HG03442 (cell line): Measurements from ENCODE around the gene CHRNA4.

ENCODE experiments used
- ATAC-seq: cut with Tn5 transposase; IDR thresholded peaks from one replicate; pipeline ENCODE4 v1.9.1; 2021; ENCODE audit warnings: mild to moderate bottlenecking, moderate library complexity; ENCODE audit not compliant: unreplicated experiment

CHRNA4 gene

DNA sequence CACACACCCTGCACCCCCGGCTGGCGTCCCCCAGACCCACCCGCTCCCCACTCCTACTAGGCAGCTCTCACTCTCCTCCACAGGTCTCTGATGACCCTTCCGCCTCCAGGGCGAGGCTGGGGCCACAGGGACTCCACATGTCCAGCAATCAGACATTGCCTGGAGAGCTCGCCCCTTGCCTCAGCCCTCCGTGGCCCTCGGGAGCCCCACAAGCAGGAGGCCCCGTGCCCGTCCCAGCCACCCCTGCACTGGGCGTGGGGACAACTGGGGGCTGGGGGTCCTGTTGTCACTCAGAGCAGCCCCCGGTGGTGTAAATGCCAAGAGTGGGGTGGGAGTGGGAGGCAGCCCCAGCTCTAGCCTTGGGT, 66.6 kb downstream of the CHRNA4 start:
- ATAC-seq: no peak

DNA sequence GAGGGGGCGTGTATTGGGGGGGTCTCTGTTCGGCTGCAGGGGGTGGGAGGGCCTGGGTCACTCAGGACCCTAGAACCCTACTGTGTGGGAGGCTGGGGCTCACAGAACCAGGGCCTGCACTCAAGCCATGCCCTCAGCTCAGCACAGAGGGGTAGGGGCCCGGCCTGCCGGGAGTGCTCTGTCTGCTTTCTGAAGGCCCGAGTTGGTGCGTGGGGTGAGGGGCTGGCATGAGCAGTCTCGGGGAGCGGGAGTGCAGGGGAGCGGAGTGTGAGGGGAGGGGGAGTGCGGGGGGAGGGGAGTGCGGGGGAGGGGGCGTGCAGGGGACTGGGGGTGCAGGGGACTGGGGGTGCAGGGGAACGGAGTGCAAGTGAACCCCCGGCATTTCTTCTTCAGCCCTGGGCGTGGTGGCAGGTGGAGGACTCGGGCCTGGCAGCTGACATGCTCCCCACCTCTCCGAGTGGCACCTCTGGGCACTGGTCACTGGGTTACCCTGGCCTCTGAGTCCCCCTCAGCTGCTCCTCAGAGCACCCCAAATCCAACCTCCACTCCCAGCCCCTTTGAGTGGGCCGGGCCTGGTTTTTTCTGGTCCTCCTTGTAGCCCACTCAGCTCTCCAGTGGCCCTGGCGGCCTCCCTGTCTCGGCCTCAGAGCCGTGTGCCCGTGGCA, 67.1 kb downstream of the CHRNA4 start:
- ATAC-seq: no peak

DNA sequence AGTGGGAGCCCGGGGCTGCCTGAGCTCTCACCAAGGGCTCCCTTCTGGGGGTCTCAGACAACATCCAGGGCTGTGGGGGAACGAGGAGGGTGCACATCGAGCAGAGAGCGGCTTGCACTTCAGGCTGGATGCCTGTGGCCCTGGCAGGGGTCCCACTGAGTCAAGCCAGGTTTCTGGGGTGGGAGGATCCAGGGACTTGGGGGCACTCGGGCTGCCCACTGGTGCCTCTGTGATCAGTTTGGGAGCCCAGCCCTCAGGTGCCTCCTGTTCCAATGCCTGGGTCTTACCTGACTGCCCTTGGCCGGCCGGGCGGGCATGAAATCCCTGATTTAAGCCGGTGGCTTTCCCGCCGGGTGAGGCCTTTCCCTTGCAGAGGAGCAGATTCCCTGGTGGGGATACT, 67.7 kb downstream of the CHRNA4 start:
- ATAC-seq: no peak
